IMR-90 (cell line): Measurements from ENCODE around the gene KBTBD4.

ENCODE experiments used
- BHLHE40 ChIP-seq: fragments of 150-350 bp; IDR thresholded peaks from 2 replicates; pipeline ENCODE4 v1.6.1; 2016; ENCODE audit warnings: mild to moderate bottlenecking, low read depth, low read length
- CHD1 ChIP-seq: IDR thresholded peaks from 2 replicates; pipeline ENCODE4 v1.6.1; 2012; ENCODE audit warnings: low read depth, low read length, improper control_type of control experiment
- CTCF ChIP-seq: conservative IDR thresholded peaks from 2 replicates; pipeline ENCODE4 v1.5.1; 2012; ENCODE audit warnings: mild to moderate bottlenecking, low read depth, low read length, improper control_type of control experiment
- FOS ChIP-seq: fragments of 150-350 bp; IDR thresholded peaks from 2 replicates; pipeline ENCODE4 v1.6.1; 2016; ENCODE audit warnings: low read depth, low read length
- MXI1 ChIP-seq: IDR thresholded peaks from 2 replicates; pipeline ENCODE4 v1.6.1; 2012; ENCODE audit warnings: low read depth, mild to moderate bottlenecking, low read length, moderate library complexity, borderline replicate concordance
- POLR2A ChIP-seq: IDR thresholded peaks from 2 replicates; pipeline ENCODE4 v1.6.1; 2012; ENCODE audit warnings: mild to moderate bottlenecking, low read depth, low read length
- RAD21 ChIP-seq: IDR thresholded peaks from 2 replicates; pipeline ENCODE4 v1.6.1; 2012; ENCODE audit warnings: low read length, improper control_type of control experiment
- RCOR1 ChIP-seq: IDR thresholded peaks from 2 replicates; pipeline ENCODE4 v1.6.1; 2012; ENCODE audit warnings: mild to moderate bottlenecking, low read length, improper control_type of control experiment; ENCODE audit not compliant: insufficient replicate concordance
- SMC3 ChIP-seq: fragments of 150-350 bp; IDR thresholded peaks from 2 replicates; pipeline ENCODE4 v1.6.1; 2016; ENCODE audit warnings: low read depth, mild to moderate bottlenecking, antibody characterized with exemption, low read length, moderate library complexity
- TF ChIP-seq, protein P1 (sequence below): fragments of 150-350 bp; IDR thresholded peaks from 2 replicates; pipeline ENCODE4 v1.6.1; 2016; ENCODE audit warnings: low read depth, mild to moderate bottlenecking, low read length, moderate library complexity, borderline replicate concordance

DNA sequence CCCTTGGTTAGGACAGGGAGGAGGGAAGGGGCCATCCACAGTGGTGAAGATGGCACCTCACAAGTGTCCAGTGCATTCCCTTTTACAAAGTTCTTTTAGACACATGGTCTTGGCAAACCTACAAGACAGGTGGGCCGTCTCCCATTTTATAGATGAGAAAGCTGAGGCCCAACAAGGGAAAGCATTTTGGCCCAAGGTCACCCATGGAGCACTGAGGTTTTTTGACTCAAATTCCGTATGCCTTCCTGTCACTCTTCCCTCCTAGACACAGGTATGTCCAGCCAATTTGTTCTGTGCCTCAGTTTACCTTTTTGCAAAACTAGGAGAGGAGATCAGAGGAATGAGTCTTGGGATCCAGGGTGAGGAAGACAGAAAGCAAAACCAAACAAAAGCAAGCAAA, 14.2 kb upstream of the KBTBD4 start:
- TF ChIP-seq CTCF (no peak), POLR2A (no peak), SMC3 (no peak), CHD1 (no peak), RCOR1 (no peak), RAD21 (no peak), BHLHE40 (no peak), MXI1 (no peak), FOS (no peak)
- TF ChIP-seq, protein P1, sequence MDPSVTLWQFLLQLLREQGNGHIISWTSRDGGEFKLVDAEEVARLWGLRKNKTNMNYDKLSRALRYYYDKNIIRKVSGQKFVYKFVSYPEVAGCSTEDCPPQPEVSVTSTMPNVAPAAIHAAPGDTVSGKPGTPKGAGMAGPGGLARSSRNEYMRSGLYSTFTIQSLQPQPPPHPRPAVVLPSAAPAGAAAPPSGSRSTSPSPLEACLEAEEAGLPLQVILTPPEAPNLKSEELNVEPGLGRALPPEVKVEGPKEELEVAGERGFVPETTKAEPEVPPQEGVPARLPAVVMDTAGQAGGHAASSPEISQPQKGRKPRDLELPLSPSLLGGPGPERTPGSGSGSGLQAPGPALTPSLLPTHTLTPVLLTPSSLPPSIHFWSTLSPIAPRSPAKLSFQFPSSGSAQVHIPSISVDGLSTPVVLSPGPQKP = no peak
